HepG2 (cell line): ENCODE measurements around the gene WEE1. TPM values are rescaled to one million over a fixed set of nuclear protein-coding genes. Genes with fewer than 3 reads are reported as not detected.

Experiments
- ATAC-seq: fragments of 200-7000 bp; cut with Tn5 transposase; 3 replicates; pipeline ENCODE4 v1.9.1; 2020; ENCODE audit warnings: mild to moderate bottlenecking, moderate library complexity
- BruUV-seq: library from RNA; stranded (reverse); fragments of 400-500 nt; replicated peaks from 2 replicates; lab custom pipeline; 2021; lab: Mats Ljungman, UMichigan
- CTCF ChIA-PET: fragments of 300-600 bp; formaldehyde crosslinking; extraction: SDS; loops from one replicate; lab custom pipeline; 2021; ENCODE audit warnings: low total read pairs, inconsistent platforms, low intra/inter-chr PET ratio; lab: Yijun Ruan, JAX
- POLR2A ChIA-PET: fragments of 350-600 bp; sonication (Branson Sonifier 250); formaldehyde crosslinking; loops from one replicate; lab custom pipeline; 2020; ENCODE audit warnings: antibody characterized with exemption, inconsistent platforms; lab: Yijun Ruan, JAX
- DNase-seq: peaks from one replicate; pipeline ENCODE4 v3.0.0-alpha.2; 2015; ENCODE audit warnings: low spot score
- FAIRE-seq: peaks from 3 replicates; lab custom pipeline; 2011; peaks lifted over from hg19 to GRCh38; lab: Jason Lieb, UNC
- H2AFZ ChIP-seq: one replicate; pipeline ENCODE4 v1.6.1; 2011; ENCODE audit warnings: low read length, inconsistent platforms
- H3K27ac ChIP-seq: fragments of 300-600 bp; 3 replicates; pipeline ENCODE4 v1.8.0; 2011; ENCODE audit warnings: mixed run types, mild to moderate bottlenecking, mixed read lengths, low read length, inconsistent platforms; ENCODE audit not compliant: insufficient read depth; ENCODE audit errors: extremely low read length
- H3K27me3 ChIP-seq, 2 experiments: fragments of 200-600 bp in 1 of 2; 2 replicates in 1 of 2; 3 replicates in 1 of 2; pipeline versions ENCODE4 v1.6.0 to v1.8.0; 2011; ENCODE audit warnings: low read length in 2 of 2, mild to moderate bottlenecking in 2 of 2, moderate library complexity in 2 of 2, inconsistent platforms in 1 of 2; ENCODE audit not compliant: insufficient read depth in 2 of 2, control insufficient read depth in 1 of 2
- H3K36me3 ChIP-seq, 2 experiments: fragments of 200-600 bp in 1 of 2; replicated peaks in 1 of 2; 2 replicates in 1 of 2; 3 replicates in 1 of 2; pipeline versions ENCODE4 v1.5.1 to v1.8.0; 2011; ENCODE audit warnings: low read length in 2 of 2, inconsistent platforms in 1 of 2; ENCODE audit not compliant: insufficient read depth in 2 of 2, control insufficient read depth in 1 of 2
- H3K4me1 ChIP-seq: 2 replicates; pipeline ENCODE4 v1.5.1; 2012; ENCODE audit warnings: low read length, inconsistent platforms; ENCODE audit not compliant: insufficient read depth
- H3K4me2 ChIP-seq: 2 replicates; pipeline ENCODE4 v1.6.0; 2011; ENCODE audit warnings: low read depth, low read length, inconsistent platforms
- H3K4me3 ChIP-seq, 3 experiments: fragments of 200-600 bp in 1 of 3; sonication (generic), shearing (Covaris generic) in 1 of 3; replicated peaks in 1 of 3; 2 replicates each; pipeline ENCODE4 v1.5.1; 2011 to 2016; ENCODE audit warnings: low read length in 3 of 3, inconsistent platforms in 2 of 3, low read depth in 2 of 3, mild to moderate bottlenecking in 2 of 3, control low read depth in 1 of 3, mixed read lengths in 1 of 3; ENCODE audit not compliant: insufficient read depth in 1 of 3
- H3K79me2 ChIP-seq: one replicate; pipeline ENCODE4 v1.6.1; 2011; ENCODE audit warnings: low read length, inconsistent platforms; ENCODE audit not compliant: insufficient read depth
- H3K9ac ChIP-seq: 2 replicates; pipeline ENCODE4 v1.6.0; 2011; ENCODE audit warnings: mild to moderate bottlenecking, low read depth, low read length, inconsistent platforms; ENCODE audit not compliant: insufficient read depth
- H3K9me3 ChIP-seq: 2 replicates; pipeline ENCODE4 v1.5.1; 2012; ENCODE audit warnings: mild to moderate bottlenecking, low read length
- H4K20me1 ChIP-seq: 2 replicates; pipeline ENCODE4 v1.6.0; 2011; ENCODE audit warnings: inconsistent platforms, mild to moderate bottlenecking, low read length, moderate library complexity; ENCODE audit not compliant: insufficient read depth
- CREBL2 ChIP-seq: sonication (generic); formaldehyde crosslinking; IDR thresholded peaks from 2 replicates; pipeline ENCODE4 v1.8.1; 2023; ENCODE audit warnings: missing genetic modification reagents, mild to moderate bottlenecking, borderline replicate concordance
- TEAD2 ChIP-seq: sonication (generic); formaldehyde crosslinking; IDR thresholded peaks from 2 replicates; pipeline ENCODE4 v1.9.0; 2021; ENCODE audit warnings: missing genetic modification reagents
- TOPORS ChIP-seq: sonication (generic); formaldehyde crosslinking; IDR thresholded peaks from 2 replicates; pipeline ENCODE4 v1.8.0; 2023; ENCODE audit warnings: mild to moderate bottlenecking, missing genetic modification reagents
- ZBTB38 ChIP-seq: sonication (generic); formaldehyde crosslinking; IDR thresholded peaks from 2 replicates; pipeline ENCODE4 v1.5.1; 2020; ENCODE audit warnings: mild to moderate bottlenecking, missing genetic modification reagents
- WGBS: methylation state at CpG from one replicate; pipeline ENCODE4 v1.1.6; 2017; ENCODE audit warnings: low lambda C conversion rate; 5-methylcytosine and 5-hydroxymethylcytosine counted together
- in situ Hi-C: cut with HindIII; loops from 2 replicates; pipeline ENCODE4 v1.10.0; 2017; ENCODE audit warnings: low pct_unique_long_range_greater_than_20kb; ENCODE audit not compliant: extremely low pct_ligation_motif_present
- intact Hi-C: fragments of 100-400 bp; cut with micrococcal nuclease; formaldehyde crosslinking; loops from one replicate; pipeline ENCODE4 v1.10.0; 2022; ENCODE audit not compliant: unreplicated experiment
- polyA plus RNA-seq, 8 experiments: library from polyadenylated mRNA; depleted of rRNA in 3 of 8; stranded (reverse) in 7 of 8; unstranded in 1 of 8; fragments of >200 nt; fragmentation: Illumina TruSeq in 4 of 8; extraction: Trizol in 4 of 8; gene quantifications; 2 replicates each; pipeline versions ENCODE4 v1.2.1 to v1.2.3, GENCODE V29; 2011 to 2016; ENCODE audit warnings: low read depth in 4 of 8, missing spikeins in 1 of 8, mixed read lengths in 1 of 8; ENCODE audit not compliant: insufficient read depth in 1 of 8
- total RNA-seq, 5 experiments: library from RNA; depleted of rRNA; stranded (reverse); fragments of >200 nt; fragmentation: Illumina TruSeq; extraction: Trizol; gene quantifications; 2 replicates each; pipeline ENCODE4 v1.2.3, GENCODE V29; 2016; ENCODE audit warnings: low read depth in 1 of 5

Gene WEE1
- total and polyA plus RNA-seq, 2 of the 13 experiments (the other 11 are each of a cell fraction or from before 2014, with no cell fraction given) = 31.4 to 63.7 TPM

DNA sequence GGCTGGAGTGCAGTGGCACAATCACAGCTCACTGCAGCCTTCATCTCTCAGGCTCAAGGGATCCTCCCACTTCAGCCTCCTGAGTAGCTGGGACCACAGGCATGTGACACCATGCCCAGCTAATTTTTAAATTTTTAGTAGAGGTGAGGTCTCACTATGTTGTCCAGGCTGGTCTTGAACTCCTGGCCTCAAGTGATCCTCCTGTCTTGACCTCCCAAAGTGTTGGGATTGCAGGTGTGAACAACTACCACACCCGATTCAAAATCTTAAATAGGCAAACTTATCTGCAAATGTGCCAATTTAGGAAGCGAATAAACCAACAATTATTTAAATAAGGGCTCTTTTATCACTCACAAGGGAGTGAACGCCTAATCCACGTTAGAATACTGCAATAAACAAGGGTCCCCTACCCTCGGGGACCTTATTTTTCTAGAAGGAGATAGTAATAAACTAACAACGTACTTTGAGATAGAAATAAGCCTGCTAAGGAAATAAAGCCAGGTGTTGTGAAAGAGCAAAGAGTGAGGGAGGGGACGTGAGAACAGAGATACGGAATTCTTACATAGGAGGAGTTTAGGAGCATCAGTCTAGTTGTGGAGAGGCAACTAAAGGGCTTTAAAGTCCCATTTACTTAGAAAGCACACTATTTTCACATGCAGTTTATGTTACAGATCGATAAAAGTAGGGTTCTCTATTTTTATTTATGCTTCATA, 3.0 kb upstream of the WEE1 start (continued):
- TF ChIP-seq CREBL2 (CRISPR knock-in tag) = no peak

DNA sequence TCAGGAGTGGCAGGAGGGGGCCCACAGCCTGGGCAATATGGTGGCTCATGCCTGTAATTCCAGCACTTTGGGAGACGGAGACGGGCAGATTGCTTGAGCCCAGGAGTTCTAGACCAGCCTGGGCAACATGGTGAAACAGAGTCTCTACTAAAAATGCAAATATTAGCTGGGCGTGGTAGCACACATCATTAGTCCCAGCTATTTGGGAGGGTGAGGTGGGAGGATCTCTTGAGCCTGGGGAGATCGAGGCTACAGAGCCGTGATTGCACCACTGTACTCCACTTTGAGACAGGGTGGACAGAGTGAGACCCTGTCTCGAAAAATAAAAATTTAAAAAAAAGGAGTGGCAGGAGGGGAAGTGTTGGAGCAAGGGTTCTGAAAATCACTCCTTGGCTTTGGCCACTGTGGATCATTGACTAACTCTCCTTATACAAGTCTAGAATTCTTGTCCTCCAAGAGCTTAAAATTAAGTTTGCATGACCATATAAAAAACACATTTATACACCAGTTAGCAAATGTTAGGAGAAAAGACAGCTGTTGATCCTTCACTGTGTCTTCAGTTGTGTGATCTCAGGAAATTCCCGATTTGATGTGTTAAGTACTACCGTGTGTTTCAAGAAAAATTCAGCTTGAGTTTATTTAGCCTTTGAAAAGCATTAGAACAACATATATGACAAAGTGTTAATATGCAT, 2.3 kb upstream of the WEE1 start:
- H3K27ac ChIP-seq = peak overlapping the region; percentile 100
- no peak for TF ChIP-seq TEAD2 (CRISPR knock-in tag)
- no peak for TF ChIP-seq TOPORS
- peak; percentile 80; the same call in 1 of the 2 replicates for TF ChIP-seq ZBTB38 (CRISPR knock-in tag)
- POLR2A ChIA-PET = interaction anchor here (1.0 to 3.3 kb wide), 5 partner anchors 37 to 111 kb away, joined by 3 to 25 read pairs (median 6); partner anchors contain the start of gene ZNF143

More for the DNA sequence above, 2.3 kb upstream of the WEE1 start:
- no TSS peak for BruUV-seq
- Histone ChIP-seq H4K20me1 (peaks cover 3% of the 10 kb centered on the region; the same call in 1 of the 2 replicates), H2AFZ (no peak overlapping the region), H3K9me3 (no peaks in the 10 kb centered on the region), H3K4me1 (peaks cover 67% of the 10 kb centered on the region), H3K79me2 (peaks cover 26% of the 10 kb centered on the region), H3K9ac (peak overlapping the region; percentile 86), H3K36me3 (0 out of 5 replicates have a peak, but pooled peaks cover 0 to under 1% of the 10 kb centered on the region in 2 experiments), H3K27me3 (no peaks in the 10 kb centered on the region; a peak in 1 of 5 replicates), H3K4me2 (peak overlapping the region; percentile 77), H3K4me3 (peak overlapping the region in 2 of 3 experiments; percentile 65 to 68; a peak in 1 of 6 replicates)
- DNase-seq = no peak
- no peak for FAIRE-seq
- in situ Hi-C loops = loop anchor here (5.0 kb wide), 2 partner anchors 39 to 41 kb away; no protein-coding TSS in a partner anchor
- intact Hi-C loops = loop anchor here (5.0 kb wide), 1 partner anchor 109 kb away; the partner anchor contains the start of gene ZNF143
- CTCF ChIA-PET = no interaction called here
- 81% methylated on average over 8 of the region's 8 CpGs for whole genome bisulfite sequencing
- ATAC-seq = no peak
